Endothelial cell of umbilical vein (primary cell): ENCODE measurements around the gene IL24. TPM values are rescaled to one million over a fixed set of nuclear protein-coding genes. Genes with fewer than 3 reads are reported as not detected.

Experiments
- BruUV-seq: library from RNA; stranded (reverse); fragments of 400-500 nt; replicated peaks from 2 replicates; lab custom pipeline; 2021; lab: Mats Ljungman, UMichigan
- CTCF ChIA-PET: fragments of 300-600, 350-600 bp; sonication (Branson Sonifier 250); formaldehyde crosslinking; loops from one replicate; lab custom pipeline; 2021; ENCODE audit warnings: antibody characterized with exemption, inconsistent platforms; lab: Charles Lee
- POLR2A ChIA-PET: fragments of 300-600, 350-600 bp; sonication (Branson Sonifier 250); formaldehyde crosslinking; loops from one replicate; lab custom pipeline; 2021; ENCODE audit warnings: antibody characterized with exemption, inconsistent platforms; lab: Charles Lee
- DNase-seq: peaks from one replicate; pipeline ENCODE4 v3.0.0-alpha.2; 2011; ENCODE audit warnings: low read depth, low spot score
- FAIRE-seq: peaks from 2 replicates; lab custom pipeline; 2011; peaks lifted over from hg19 to GRCh38; lab: Jason Lieb, UNC
- H2AFZ ChIP-seq: 2 replicates; pipeline ENCODE4 v1.6.0; 2012; ENCODE audit warnings: low read depth, low read length, control low read depth, inconsistent platforms
- H3K27ac ChIP-seq: 2 replicates; pipeline ENCODE4 v1.5.1; 2011; ENCODE audit warnings: low read depth, mild to moderate bottlenecking, control low read depth, low read length, moderate library complexity; ENCODE audit not compliant: insufficient read depth
- H3K27me3 ChIP-seq, 2 experiments: 2 replicates each; pipeline versions ENCODE4 v1.6.0 to v1.6.1; 2011; ENCODE audit warnings: low read length in 2 of 2, mixed read lengths in 1 of 2; ENCODE audit not compliant: control insufficient read depth in 2 of 2, insufficient read depth in 2 of 2
- H3K36me3 ChIP-seq, 2 experiments: 2 replicates in 1 of 2; 3 replicates in 1 of 2; pipeline ENCODE4 v1.5.1; 2011; ENCODE audit warnings: low read length in 2 of 2, mild to moderate bottlenecking in 1 of 2, moderate library complexity in 1 of 2; ENCODE audit not compliant: control insufficient read depth in 2 of 2, insufficient read depth in 2 of 2; ENCODE audit errors: extremely low read depth in 1 of 2
- H3K4me1 ChIP-seq: 3 replicates; pipeline ENCODE4 v1.5.1; 2011; ENCODE audit warnings: mild to moderate bottlenecking, low read length; ENCODE audit not compliant: control insufficient read depth, insufficient read depth; ENCODE audit errors: extremely low read depth
- H3K4me2 ChIP-seq: 2 replicates; pipeline ENCODE4 v1.6.1; 2011; ENCODE audit warnings: low read length, control low read depth, mixed read lengths; ENCODE audit not compliant: insufficient read depth
- H3K4me3 ChIP-seq, 3 experiments: fragments of 200-600 bp in 1 of 3; sonication (generic), shearing (Covaris generic) in 1 of 3; replicated peaks in 1 of 3; 2 replicates each; pipeline ENCODE4 v1.5.1; 2011 to 2016; ENCODE audit warnings: control low read depth in 3 of 3, low read length in 3 of 3, mild to moderate bottlenecking in 2 of 3, inconsistent platforms in 1 of 3, low read depth in 1 of 3, moderate library complexity in 1 of 3; ENCODE audit not compliant: insufficient read depth in 1 of 3
- H3K79me2 ChIP-seq: 2 replicates; pipeline ENCODE4 v1.6.0; 2012; ENCODE audit warnings: low read length, inconsistent platforms; ENCODE audit not compliant: control insufficient read depth, insufficient read depth
- H3K9ac ChIP-seq: replicated peaks from 2 replicates; pipeline ENCODE3; 2011; ENCODE audit warnings: low read length, control low read depth; ENCODE audit not compliant: insufficient read depth; ENCODE audit errors: extremely low read depth
- H3K9me1 ChIP-seq: replicated peaks from 3 replicates; pipeline ENCODE4 v1.6.0; 2011; ENCODE audit warnings: mild to moderate bottlenecking, low read length; ENCODE audit not compliant: control insufficient read depth, insufficient read depth; ENCODE audit errors: extremely low read depth
- H3K9me3 ChIP-seq: replicated peaks from 2 replicates; pipeline ENCODE4 v1.5.1; 2012; ENCODE audit warnings: low read length, inconsistent platforms; ENCODE audit not compliant: control insufficient read depth, insufficient read depth
- H4K20me1 ChIP-seq: replicated peaks from 2 replicates; pipeline ENCODE3; 2011; ENCODE audit warnings: mild to moderate bottlenecking, low read length; ENCODE audit not compliant: control insufficient read depth, insufficient read depth; ENCODE audit errors: extremely low read depth
- EZH2 ChIP-seq: IDR thresholded peaks from 2 replicates; pipeline ENCODE4 v1.6.1; 2012; ENCODE audit warnings: borderline replicate concordance, low read depth, mild to moderate bottlenecking, moderate library complexity, low read length, inconsistent platforms; ENCODE audit not compliant: severe bottlenecking
- GATA2 ChIP-seq: IDR thresholded peaks from 2 replicates; pipeline ENCODE4 v1.7.0; 2011; ENCODE audit warnings: low read depth, mild to moderate bottlenecking, moderate library complexity, mixed read lengths, low read length; ENCODE audit not compliant: insufficient read length, insufficient read depth
- MAX ChIP-seq: IDR thresholded peaks from 2 replicates; pipeline ENCODE4 v1.6.1; 2011; ENCODE audit not compliant: insufficient read depth, insufficient read length
- POLR2A ChIP-seq: IDR thresholded peaks from 2 replicates; pipeline ENCODE4 v1.6.1; 2012; ENCODE audit warnings: low read depth, mild to moderate bottlenecking, control low read depth, low read length
- POLR2AphosphoS5 ChIP-seq: IDR thresholded peaks from 2 replicates; pipeline ENCODE4 v1.6.1; 2012; ENCODE audit warnings: low read depth, mild to moderate bottlenecking, control low read depth, low read length, moderate library complexity; ENCODE audit not compliant: insufficient read depth
- dilution Hi-C: fragments of 300-500 bp; cut with MboI; formaldehyde crosslinking; loops from one replicate; pipeline ENCODE4 v1.15.0; 2019; ENCODE audit warnings: low sequenced_read_pairs; ENCODE audit not compliant: extremely low pct_ligation_motif_present
- intact Hi-C: fragments of 100-400 bp; cut with micrococcal nuclease; formaldehyde crosslinking; loops from one replicate; pipeline ENCODE4 v1.10.0; 2022
- polyA plus RNA-seq, 4 experiments: library from polyadenylated mRNA; depleted of rRNA in 3 of 4; stranded (reverse) in 3 of 4; unstranded in 1 of 4; fragments of >200 nt; gene quantifications; 2 replicates each; pipeline versions ENCODE4 v1.2.1 to v1.2.3, GENCODE V29; 2011 to 2012; ENCODE audit warnings: missing spikeins in 1 of 4
- total RNA-seq: library from RNA; stranded (reverse); gene quantifications from 2 replicates; pipeline ENCODE4 v1.2.3, GENCODE V29; 2021

Gene IL24
- total and polyA plus RNA-seq, 2 donors (not counting 3 experiments of a cell fraction or from before 2014, with no cell fraction given), result not detected

DNA sequence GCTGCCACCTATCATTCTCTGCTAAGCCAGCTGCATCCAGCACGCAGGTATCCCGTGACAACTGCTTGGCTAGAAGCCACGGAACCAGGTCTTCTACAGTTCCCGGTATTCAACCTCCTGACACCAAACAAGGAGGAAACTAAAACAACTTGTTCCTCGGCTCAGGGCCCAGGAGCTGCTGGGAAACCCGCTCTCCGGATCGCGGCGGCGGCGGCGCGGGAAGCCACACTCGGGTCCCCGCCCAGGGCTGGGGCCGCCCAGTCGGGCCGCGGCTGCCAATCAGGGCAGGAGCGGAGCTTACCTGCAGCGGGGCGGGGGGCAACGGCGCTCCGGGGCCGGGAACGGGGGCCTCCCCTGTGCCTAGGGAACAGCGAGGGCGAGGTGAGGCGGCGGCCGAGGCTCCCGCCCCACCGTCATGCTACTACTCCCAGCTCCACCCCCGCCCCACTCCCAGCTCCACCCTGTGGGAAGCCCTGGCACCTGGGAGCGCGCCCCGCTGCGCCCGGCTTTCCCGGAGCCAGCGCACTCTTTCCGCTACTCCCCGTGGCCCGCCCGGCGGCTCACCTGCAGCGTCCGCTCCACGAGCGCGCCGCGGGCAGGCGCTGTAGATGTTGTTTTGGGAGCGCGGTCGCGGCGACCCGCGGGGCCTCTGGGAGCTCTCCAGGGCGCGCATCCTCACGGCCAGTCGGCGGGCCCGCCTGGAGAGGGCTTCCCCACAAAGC lies 12.1 kb downstream of the IL24 start:
- dilution Hi-C loops (no loop called here), intact Hi-C loops (no loop called here)
- POLR2A ChIA-PET, result no interaction called here
- no peak overlapping the region for H2AFZ ChIP-seq
- peak; percentile 96 for TF ChIP-seq EZH2
- TF ChIP-seq POLR2AphosphoS5, result no peak
- no peak overlapping the region for H3K9ac ChIP-seq
- no TSS peak for BruUV-seq
- no peak overlapping the region for H3K4me2 ChIP-seq
- FAIRE-seq (no peak), DNase-seq (no peak)
- H3K27ac ChIP-seq, result no peak overlapping the region
- no peaks in the 10 kb centered on the region for H3K9me3 ChIP-seq
- H3K36me3 ChIP-seq, result no peaks in the 10 kb centered on the region
- H3K4me1 ChIP-seq, result no peaks in the 10 kb centered on the region
- peaks cover 36 to 37% of the 10 kb centered on the region in 2 experiments for H3K27me3 ChIP-seq
- H3K79me2 ChIP-seq, result no peaks in the 10 kb centered on the region
- H3K9me1 ChIP-seq, result no peaks in the 10 kb centered on the region
- no peaks in the 10 kb centered on the region for H4K20me1 ChIP-seq
- H3K4me3 ChIP-seq, result peak overlapping the region in 1 of 3 experiments; percentile 10
- CTCF ChIA-PET, result interaction anchor here (1.5 to 2.0 kb wide), 4 partner anchors 100 to 278 kb away, joined by 6 to 11 read pairs (median 6); no protein-coding TSS in a partner anchor

GRCh38 chr1:206909883-206910318 lies 12.7 kb downstream of the IL24 start:
- no peaks in the 10 kb centered on the region for H3K36me3 ChIP-seq
- no peak overlapping the region for H3K4me2 ChIP-seq
- no peaks in the 10 kb centered on the region for H4K20me1 ChIP-seq
- no peak overlapping the region for H2AFZ ChIP-seq
- POLR2A ChIA-PET, result no interaction called here
- TF ChIP-seq POLR2A, result no peak
- TF ChIP-seq GATA2, result no peak
- TF ChIP-seq MAX, result no peak
- peak; percentile 24 for TF ChIP-seq EZH2
- peaks cover 35 to 36% of the 10 kb centered on the region in 2 experiments for H3K27me3 ChIP-seq
- no peak overlapping the region for H3K9ac ChIP-seq
- no peak overlapping the region for H3K4me3 ChIP-seq
- CTCF ChIA-PET, result interaction anchor here (1.5 to 2.0 kb wide), 4 partner anchors 100 to 279 kb away, joined by 6 to 11 read pairs (median 6); no protein-coding TSS in a partner anchor
- H3K27ac ChIP-seq, result no peak overlapping the region
- H3K79me2 ChIP-seq, result no peaks in the 10 kb centered on the region
- DNase-seq, result no peak
- BruUV-seq, result no TSS peak
- H3K4me1 ChIP-seq, result no peaks in the 10 kb centered on the region
- no peak for FAIRE-seq
- H3K9me3 ChIP-seq, result no peaks in the 10 kb centered on the region
- intact Hi-C loops (loop anchor here (10.0 kb wide), 1 partner anchor 415 kb away; no protein-coding TSS in a partner anchor), dilution Hi-C loops (no loop called here)
- no peaks in the 10 kb centered on the region for H3K9me1 ChIP-seq
